ENCODE data around the gene GMDS. TPM values are rescaled to one million over a fixed set of nuclear protein-coding genes. Genes with fewer than 3 reads are reported as not detected.

Gene GMDS
- polyA plus RNA-seq, 1 donor (not counting 4 experiments of a cell fraction or from before 2014, with no cell fraction given): 22.1 TPM

- Histone ChIP-seq H3K27me3 (ENCODE audit: control insufficient read depth, extremely low read depth, insufficient read depth, low read length) (no peaks in the 10 kb centered on the region), H3K36me3 (ENCODE audit: control insufficient read depth in 2 of 2, extremely low read depth in 1 of 2, insufficient read depth in 2 of 2, low read length in 2 of 2) (no peaks in the 10 kb centered on the region), H2AFZ (ENCODE audit: control insufficient read depth, low read length) (no peak overlapping the region), H3K9me1 (ENCODE audit: control insufficient read depth, extremely low read depth, insufficient read depth, low read length) (no peaks in the 10 kb centered on the region), H3K4me3 (ENCODE audit: control insufficient read depth in 2 of 3, extremely low read depth in 1 of 3, insufficient read depth in 2 of 3, low read depth in 1 of 3, low read length in 3 of 3) (peak overlapping the region in 1 of 3 experiments; percentile 25), H3K27ac (ENCODE audit: control insufficient read depth, insufficient read depth, low read length) (no peak overlapping the region), H3K79me2 (ENCODE audit: control insufficient read depth, insufficient read depth, low read length) (no peaks in the 10 kb centered on the region), H3K9ac (ENCODE audit: control insufficient read depth, extremely low read depth, insufficient read depth, low read length) (peak overlapping the region; percentile 22), H4K20me1 (ENCODE audit: control insufficient read depth, extremely low read depth, insufficient read depth, low read length) (no peaks in the 10 kb centered on the region), H3K9me3 (ENCODE audit: control insufficient read depth, low read depth, low read length) (no peaks in the 10 kb centered on the region), H3K4me1 (ENCODE audit: control insufficient read depth, extremely low read depth, insufficient read depth, low read length) (peaks cover 36% of the 10 kb centered on the region), H3K4me2 (ENCODE audit: control insufficient read depth, extremely low read depth, insufficient read depth, low read depth, low read length) (peak overlapping the region; percentile 56)
- no peak for FAIRE-seq
- no peak for TF ChIP-seq CTCF (optimal IDR thresholded peaks at IDR 0.05 in 1 of 3, IDR thresholded peaks at IDR 0.05 in 1 of 3, conservative IDR thresholded peaks at IDR 0.05 in 1 of 3; ENCODE audit: extremely low read depth in 1 of 3, insufficient read depth in 2 of 3, low read length in 3 of 3)
- no peak for DNase-seq (ENCODE audit: low read depth, low spot score)
- dilution Hi-C loops (cut with MboI; ENCODE audit: extremely low pct_ligation_motif_present, low sequenced_read_pairs): no loop called here
Observed at GRCh38 chr6:1703923-1704322, 541.5 kb downstream of the GMDS start.

GRCh38 chr6:1703091-1703855 is 542.1 kb downstream of the GMDS start:
- H3K9ac ChIP-seq (ENCODE audit: control insufficient read depth, extremely low read depth, insufficient read depth, low read length): peak overlapping the region; percentile 22
- H3K27me3 ChIP-seq (ENCODE audit: control insufficient read depth, extremely low read depth, insufficient read depth, low read length): no peaks in the 10 kb centered on the region
- dilution Hi-C loops (cut with MboI; ENCODE audit: extremely low pct_ligation_motif_present, low sequenced_read_pairs): no loop called here
- H2AFZ ChIP-seq (ENCODE audit: control insufficient read depth, low read length): no peak overlapping the region
- no peaks in the 10 kb centered on the region for H3K9me1 ChIP-seq (ENCODE audit: control insufficient read depth, extremely low read depth, insufficient read depth, low read length)
- H3K27ac ChIP-seq (ENCODE audit: control insufficient read depth, insufficient read depth, low read length): no peak overlapping the region
- peak overlapping the region; percentile 56 for H3K4me2 ChIP-seq (ENCODE audit: control insufficient read depth, extremely low read depth, insufficient read depth, low read depth, low read length)
- TF ChIP-seq CTCF (optimal IDR thresholded peaks at IDR 0.05 in 1 of 3, IDR thresholded peaks at IDR 0.05 in 1 of 3, conservative IDR thresholded peaks at IDR 0.05 in 1 of 3; ENCODE audit: extremely low read depth in 1 of 3, insufficient read depth in 2 of 3, low read length in 3 of 3): no peak
- TF ChIP-seq EZH2 (IDR thresholded peaks at IDR 0.05; ENCODE audit: low read length): no peak
- FAIRE-seq: no peak
- peaks cover 36% of the 10 kb centered on the region for H3K4me1 ChIP-seq (ENCODE audit: control insufficient read depth, extremely low read depth, insufficient read depth, low read length)
- no peaks in the 10 kb centered on the region for H4K20me1 ChIP-seq (ENCODE audit: control insufficient read depth, extremely low read depth, insufficient read depth, low read length)
- no peak for DNase-seq (ENCODE audit: low read depth, low spot score)
- no peak overlapping the region for H3K4me3 ChIP-seq (ENCODE audit: control insufficient read depth in 2 of 3, extremely low read depth in 1 of 3, insufficient read depth in 2 of 3, low read depth in 1 of 3, low read length in 3 of 3)
- no peaks in the 10 kb centered on the region for H3K79me2 ChIP-seq (ENCODE audit: control insufficient read depth, insufficient read depth, low read length)
- no peaks in the 10 kb centered on the region for H3K36me3 ChIP-seq (ENCODE audit: control insufficient read depth in 2 of 2, extremely low read depth in 1 of 2, insufficient read depth in 2 of 2, low read length in 2 of 2)
- H3K9me3 ChIP-seq (ENCODE audit: control insufficient read depth, low read depth, low read length): no peaks in the 10 kb centered on the region

Data from keratinocyte (primary cell).